PC-9 (cell line): ENCODE measurements around the gene TRAF2. TPM values are rescaled to one million over a fixed set of nuclear protein-coding genes. Genes with fewer than 3 reads are reported as not detected.

Source experiments
- BruUV-seq: library from RNA; stranded (reverse); fragments of 400-500 nt; replicated peaks from 2 replicates; lab custom pipeline; 2021; lab: Mats Ljungman, UMichigan
- CTCF ChIA-PET: fragments of 300-600 bp; sonication (Branson Sonifier 250); formaldehyde crosslinking; loops from one replicate; lab custom pipeline; 2022; ENCODE audit warnings: antibody characterized with exemption; lab: Charles Lee
- POLR2A ChIA-PET: fragments of 300-600 bp; sonication (Branson Sonifier 250); formaldehyde crosslinking; loops from one replicate; lab custom pipeline; 2022; ENCODE audit warnings: antibody characterized with exemption; ENCODE audit not compliant: unreplicated experiment; lab: Charles Lee
- DNase-seq, 2 experiments: peaks; one replicate each; pipeline versions ENCODE4 v3.0.0 to v3.0.0-alpha.2; 2015 to 2022; ENCODE audit warnings: mixed read lengths in 1 of 2
- H2AFZ ChIP-seq: fragments of 200-600 bp; sonication (generic); 2 replicates; pipeline ENCODE4 v1.8.1; 2017; ENCODE audit warnings: antibody characterized with exemption
- H3F3A ChIP-seq: fragments of 200-600 bp; sonication (generic); 2 replicates; pipeline ENCODE4 v1.8.1; 2017; ENCODE audit warnings: antibody characterized with exemption, mild to moderate bottlenecking, low read depth; ENCODE audit not compliant: insufficient read depth
- H3K27ac ChIP-seq: fragments of 200-600 bp; sonication (generic); 2 replicates; pipeline ENCODE4 v1.6.1; 2016; ENCODE audit warnings: mixed run types
- H3K27me3 ChIP-seq: fragments of 200-600 bp; sonication (generic); 2 replicates; pipeline ENCODE4 v1.6.1; 2016; ENCODE audit warnings: low read depth, mixed run types; ENCODE audit not compliant: insufficient read depth
- H3K36me3 ChIP-seq: fragments of 200-600 bp; sonication (generic); 2 replicates; pipeline ENCODE4 v1.6.1; 2016; ENCODE audit warnings: low read depth, mixed run types
- H3K4me1 ChIP-seq: fragments of 200-600 bp; sonication (generic); replicated peaks from 2 replicates; pipeline ENCODE4 v1.6.1; 2016; ENCODE audit warnings: mixed run types; ENCODE audit not compliant: insufficient read depth
- H3K4me2 ChIP-seq: fragments of 200-600 bp; sonication (generic); 2 replicates; pipeline ENCODE4 v1.6.1; 2017; ENCODE audit warnings: mixed run types
- H3K4me3 ChIP-seq: fragments of 200-600 bp; sonication (generic); 2 replicates; pipeline ENCODE4 v1.6.1; 2016; ENCODE audit warnings: mixed run types
- H3K79me2 ChIP-seq: fragments of 200-600 bp; sonication (generic); 2 replicates; pipeline ENCODE4 v1.6.1; 2017; ENCODE audit warnings: low read depth, mixed run types
- H3K9me2 ChIP-seq: fragments of 200-600 bp; sonication (generic); 2 replicates; pipeline ENCODE4 v1.8.1; 2017; ENCODE audit warnings: mild to moderate bottlenecking; ENCODE audit not compliant: insufficient read depth
- H3K9me3 ChIP-seq: fragments of 200-600 bp; sonication (generic); 2 replicates; pipeline ENCODE4 v1.8.1; 2016; ENCODE audit warnings: low read depth; ENCODE audit not compliant: insufficient read depth
- H4K20me1 ChIP-seq: fragments of 200-600 bp; sonication (generic); 2 replicates; pipeline ENCODE4 v1.8.1; 2017; ENCODE audit not compliant: insufficient read depth
- EZH2 ChIP-seq: fragments of 200-600 bp; sonication (generic); IDR thresholded peaks from 2 replicates; pipeline ENCODE4 v1.8.0; 2017; ENCODE audit warnings: antibody characterized with exemption, low read depth
- intact Hi-C: fragments of 100-400 bp; cut with micrococcal nuclease; formaldehyde crosslinking; loops from one replicate; pipeline ENCODE4 v1.10.0; 2022; ENCODE audit not compliant: unreplicated experiment
- total RNA-seq: library from RNA; stranded (reverse); gene quantifications from 2 replicates; pipeline ENCODE4 v1.2.3, GENCODE V29; 2021
- TF ChIP-seq, protein P1 (sequence below): fragments of 200-600 bp; sonication (generic); conservative IDR thresholded peaks from 2 replicates; pipeline ENCODE4 v1.6.1; 2017; ENCODE audit warnings: mixed run types, antibody characterized with exemption, mild to moderate bottlenecking, moderate library complexity

Gene TRAF2
- total RNA-seq, 1 experiment from 2014 or later, result 42.7 TPM

DNA sequence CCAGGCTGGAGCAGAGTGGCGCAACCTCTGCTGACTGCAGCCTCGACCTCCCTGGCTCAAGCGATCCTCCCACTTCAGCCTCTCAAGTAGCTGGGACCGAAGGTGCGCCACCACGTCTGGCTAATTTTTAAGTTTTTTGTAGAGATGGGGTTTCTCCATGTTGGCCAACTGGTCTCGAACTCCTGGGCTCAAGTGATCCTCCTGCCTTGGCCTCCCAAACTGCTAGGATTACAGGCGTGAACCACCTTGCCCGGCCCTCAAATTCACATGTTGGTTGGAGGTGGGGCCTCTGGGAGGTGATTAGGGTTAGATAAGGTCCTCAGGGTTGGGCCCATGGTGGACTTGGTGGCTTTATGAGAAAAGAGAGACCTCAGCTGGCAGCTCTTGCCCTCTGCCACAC, 75.8 kb downstream of the TRAF2 start:
- H3K4me2 ChIP-seq, result no peak overlapping the region
- intact Hi-C loops, result no loop called here
- H3K79me2 ChIP-seq, result no peaks in the 10 kb centered on the region
- TF ChIP-seq EZH2, result no peak
- TF ChIP-seq, protein P1, sequence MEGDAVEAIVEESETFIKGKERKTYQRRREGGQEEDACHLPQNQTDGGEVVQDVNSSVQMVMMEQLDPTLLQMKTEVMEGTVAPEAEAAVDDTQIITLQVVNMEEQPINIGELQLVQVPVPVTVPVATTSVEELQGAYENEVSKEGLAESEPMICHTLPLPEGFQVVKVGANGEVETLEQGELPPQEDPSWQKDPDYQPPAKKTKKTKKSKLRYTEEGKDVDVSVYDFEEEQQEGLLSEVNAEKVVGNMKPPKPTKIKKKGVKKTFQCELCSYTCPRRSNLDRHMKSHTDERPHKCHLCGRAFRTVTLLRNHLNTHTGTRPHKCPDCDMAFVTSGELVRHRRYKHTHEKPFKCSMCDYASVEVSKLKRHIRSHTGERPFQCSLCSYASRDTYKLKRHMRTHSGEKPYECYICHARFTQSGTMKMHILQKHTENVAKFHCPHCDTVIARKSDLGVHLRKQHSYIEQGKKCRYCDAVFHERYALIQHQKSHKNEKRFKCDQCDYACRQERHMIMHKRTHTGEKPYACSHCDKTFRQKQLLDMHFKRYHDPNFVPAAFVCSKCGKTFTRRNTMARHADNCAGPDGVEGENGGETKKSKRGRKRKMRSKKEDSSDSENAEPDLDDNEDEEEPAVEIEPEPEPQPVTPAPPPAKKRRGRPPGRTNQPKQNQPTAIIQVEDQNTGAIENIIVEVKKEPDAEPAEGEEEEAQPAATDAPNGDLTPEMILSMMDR, result no peak
- H3K4me3 ChIP-seq, result no peak overlapping the region
- DNase-seq, result no peak
- H3K27me3 ChIP-seq, result no peaks in the 10 kb centered on the region
- peaks cover 10% of the 10 kb centered on the region for H3K4me1 ChIP-seq
- no peaks in the 10 kb centered on the region for H3K36me3 ChIP-seq
- no peaks in the 10 kb centered on the region for H4K20me1 ChIP-seq
- no TSS peak for BruUV-seq
- no peak overlapping the region for H3K27ac ChIP-seq
- H2AFZ ChIP-seq, result no peak overlapping the region
- peaks cover 8% of the 10 kb centered on the region; the same call in 1 of the 2 replicates for H3F3A ChIP-seq
- H3K9me2 ChIP-seq, result no peaks in the 10 kb centered on the region
- no peaks in the 10 kb centered on the region for H3K9me3 ChIP-seq
- ChIA-PET POLR2A (interaction anchor here (0.5 to 0.9 kb wide), 2 partner anchors 8 to 115 kb away, joined by 6 read pairs; no protein-coding TSS in a partner anchor), CTCF (no interaction called here)

DNA sequence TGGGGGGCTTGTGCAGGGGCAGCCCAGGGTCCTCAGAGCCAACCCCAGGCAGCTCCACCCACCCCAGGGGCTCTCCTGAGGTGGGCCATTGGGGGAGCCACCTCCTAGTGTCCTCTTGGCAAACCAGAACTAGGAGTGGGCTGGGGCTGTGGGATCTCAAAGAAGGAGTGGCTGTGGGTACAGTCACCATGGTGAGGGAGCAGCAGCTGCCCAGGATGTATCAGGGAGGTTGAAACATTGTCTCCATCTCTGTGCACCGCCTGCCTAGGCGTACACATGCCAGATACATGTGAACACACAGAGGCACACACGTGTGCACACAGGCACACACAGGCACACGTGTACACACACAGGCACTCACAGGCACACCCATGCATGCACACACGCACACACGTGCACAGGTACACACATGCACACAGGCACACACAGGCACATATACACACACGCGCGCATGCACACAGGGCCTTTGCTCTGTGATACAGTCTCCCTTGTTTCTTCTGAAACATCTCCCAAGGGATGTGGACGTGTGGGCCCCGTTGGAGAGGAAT, 76.5 kb downstream of the TRAF2 start:
- TF ChIP-seq, protein P1, result no peak
- no peaks in the 10 kb centered on the region for H4K20me1 ChIP-seq
- H3K9me3 ChIP-seq, result no peaks in the 10 kb centered on the region
- H3K27me3 ChIP-seq, result no peaks in the 10 kb centered on the region
- peaks cover 10% of the 10 kb centered on the region for H3K4me1 ChIP-seq
- no TSS peak for BruUV-seq
- ChIA-PET CTCF (interaction anchor here (0.5 kb wide), 1 partner anchor 58 kb away, joined by 3 read pairs; no protein-coding TSS in a partner anchor), POLR2A (interaction anchor here (0.5 to 0.9 kb wide), 2 partner anchors 9 to 116 kb away, joined by 6 read pairs; no protein-coding TSS in a partner anchor)
- no peak overlapping the region for H3K4me2 ChIP-seq
- peaks cover 8% of the 10 kb centered on the region; the same call in 1 of the 2 replicates for H3F3A ChIP-seq
- H3K9me2 ChIP-seq, result no peaks in the 10 kb centered on the region
- no peak overlapping the region for H3K4me3 ChIP-seq
- no peak overlapping the region for H2AFZ ChIP-seq
- H3K79me2 ChIP-seq, result no peaks in the 10 kb centered on the region
- no peaks in the 10 kb centered on the region for H3K36me3 ChIP-seq
- DNase-seq, result no peak
- H3K27ac ChIP-seq, result no peak overlapping the region
- intact Hi-C loops, result no loop called here

DNA sequence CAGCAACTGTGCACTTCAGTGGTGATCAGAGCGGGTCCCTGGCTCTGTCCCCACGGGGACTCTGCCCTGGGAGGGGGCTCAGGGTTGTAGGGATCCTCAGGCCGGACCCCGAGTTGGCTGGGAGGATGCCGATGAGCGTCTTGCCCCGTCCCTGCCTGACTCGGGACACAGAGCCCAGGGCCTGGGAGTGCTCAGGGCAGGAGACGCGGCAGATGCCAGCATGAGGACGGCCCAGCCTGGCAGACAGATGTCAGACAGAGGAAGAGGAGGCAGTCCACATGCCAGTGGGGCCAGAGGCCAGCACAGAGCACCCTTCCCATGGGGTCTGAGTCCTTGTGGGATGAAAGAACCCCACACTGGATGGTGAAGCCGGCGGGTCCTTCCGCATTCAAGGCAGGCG, 77.0 kb downstream of the TRAF2 start:
- no TSS peak for BruUV-seq
- TF ChIP-seq, protein P1, result no peak
- no peak for TF ChIP-seq EZH2
- no peaks in the 10 kb centered on the region for H3K27me3 ChIP-seq
- no peaks in the 10 kb centered on the region for H3K9me3 ChIP-seq
- H3K9me2 ChIP-seq, result no peaks in the 10 kb centered on the region
- DNase-seq, result no peak
- peaks cover 8% of the 10 kb centered on the region; the same call in 1 of the 2 replicates for H3F3A ChIP-seq
- no peaks in the 10 kb centered on the region for H3K79me2 ChIP-seq
- H2AFZ ChIP-seq, result no peak overlapping the region
- CTCF ChIA-PET, result interaction anchor here (0.5 kb wide), 1 partner anchor 58 kb away, joined by 3 read pairs; no protein-coding TSS in a partner anchor
- no peaks in the 10 kb centered on the region for H4K20me1 ChIP-seq
- POLR2A ChIA-PET, result no interaction called here
- no peak overlapping the region for H3K4me2 ChIP-seq
- no peaks in the 10 kb centered on the region for H3K36me3 ChIP-seq
- H3K4me1 ChIP-seq, result peaks cover 10% of the 10 kb centered on the region
- H3K27ac ChIP-seq, result no peak overlapping the region
- H3K4me3 ChIP-seq, result no peak overlapping the region
- intact Hi-C loops, result no loop called here
